ENCODE results near the gene DLL4.

GRCh38 chr15:40937762-40938535 is 8.8 kb downstream of the DLL4 start:
- TF ChIP-seq CTCF (conservative IDR thresholded peaks at IDR 0.05; ENCODE audit: low read length) (peak; percentile 45; the same call in 1 of the 2 replicates), EZH2phosphoT487 (IDR thresholded peaks at IDR 0.05; ENCODE audit: borderline replicate concordance, low read depth, low read length) (no peak)
